ENCODE measurements around the gene DGKZ.

DNA sequence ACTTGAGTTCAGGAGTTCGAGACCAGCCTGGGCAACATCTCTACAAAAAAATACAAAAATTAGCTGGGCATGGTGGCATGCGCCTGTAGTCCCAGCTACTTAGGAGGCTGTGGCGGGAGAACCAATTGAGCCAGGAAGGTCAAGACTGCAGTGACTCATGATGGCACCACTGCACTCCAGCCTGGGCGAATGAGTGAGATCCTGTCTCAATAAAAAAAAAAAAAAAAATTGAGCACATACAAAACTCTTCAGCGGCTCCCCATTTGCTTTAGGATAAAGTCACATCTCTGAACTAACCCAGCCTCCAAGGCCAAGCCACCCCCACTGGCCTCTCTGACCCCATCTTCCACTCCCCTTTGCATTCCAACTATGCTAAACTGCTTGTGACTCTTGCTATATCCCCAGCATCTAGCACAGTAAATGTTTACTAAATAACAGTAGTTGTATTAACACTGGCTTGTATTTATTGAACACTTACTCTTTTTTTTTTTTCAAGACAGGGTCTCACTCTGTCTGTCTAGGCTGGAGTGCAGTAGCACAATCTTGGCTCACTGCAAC lies 40.9 kb upstream of the DGKZ start:
- TF ChIP-seq EZH2 (IDR thresholded peaks at IDR 0.05): no peak
- TF ChIP-seq, protein P1, sequence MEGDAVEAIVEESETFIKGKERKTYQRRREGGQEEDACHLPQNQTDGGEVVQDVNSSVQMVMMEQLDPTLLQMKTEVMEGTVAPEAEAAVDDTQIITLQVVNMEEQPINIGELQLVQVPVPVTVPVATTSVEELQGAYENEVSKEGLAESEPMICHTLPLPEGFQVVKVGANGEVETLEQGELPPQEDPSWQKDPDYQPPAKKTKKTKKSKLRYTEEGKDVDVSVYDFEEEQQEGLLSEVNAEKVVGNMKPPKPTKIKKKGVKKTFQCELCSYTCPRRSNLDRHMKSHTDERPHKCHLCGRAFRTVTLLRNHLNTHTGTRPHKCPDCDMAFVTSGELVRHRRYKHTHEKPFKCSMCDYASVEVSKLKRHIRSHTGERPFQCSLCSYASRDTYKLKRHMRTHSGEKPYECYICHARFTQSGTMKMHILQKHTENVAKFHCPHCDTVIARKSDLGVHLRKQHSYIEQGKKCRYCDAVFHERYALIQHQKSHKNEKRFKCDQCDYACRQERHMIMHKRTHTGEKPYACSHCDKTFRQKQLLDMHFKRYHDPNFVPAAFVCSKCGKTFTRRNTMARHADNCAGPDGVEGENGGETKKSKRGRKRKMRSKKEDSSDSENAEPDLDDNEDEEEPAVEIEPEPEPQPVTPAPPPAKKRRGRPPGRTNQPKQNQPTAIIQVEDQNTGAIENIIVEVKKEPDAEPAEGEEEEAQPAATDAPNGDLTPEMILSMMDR (IDR thresholded peaks at IDR 0.05): no peak

Data from neural progenitor cell (in vitro differentiated cells).